Measurements from ENCODE around the gene PTPN14.

- TF ChIP-seq POLR2A (IDR thresholded peaks at IDR 0.05) = no peak
- TF ChIP-seq CTCF (IDR thresholded peaks at IDR 0.05) = no peak
Measured at GRCh38 chr1:214306269-214306668, 245.1 kb downstream of the PTPN14 start.
